Keratinocyte (primary cell): ENCODE data around the gene BRPF1. TPM values are rescaled to one million over a fixed set of nuclear protein-coding genes. Genes with fewer than 3 reads are reported as not detected.

Source experiments
- DNase-seq: peaks from one replicate; pipeline ENCODE4 v3.0.0-alpha.2; 2011; ENCODE audit warnings: low read depth, missing footprints, low spot score
- FAIRE-seq: peaks from 2 replicates; lab custom pipeline; 2011; peaks lifted over from hg19 to GRCh38; lab: Jason Lieb, UNC
- H2AFZ ChIP-seq: 2 replicates; pipeline ENCODE4 v1.6.0; 2012; ENCODE audit warnings: low read length, control low read depth, inconsistent platforms; ENCODE audit not compliant: control insufficient read depth
- H3K27ac ChIP-seq: 2 replicates; pipeline ENCODE4 v1.5.1; 2011; ENCODE audit warnings: low read length; ENCODE audit not compliant: control insufficient read depth, insufficient read depth
- H3K27me3 ChIP-seq: 3 replicates; pipeline ENCODE4 v1.6.0; 2011; ENCODE audit warnings: low read length; ENCODE audit not compliant: control insufficient read depth, insufficient read depth; ENCODE audit errors: extremely low read depth
- H3K36me3 ChIP-seq, 2 experiments: 2 replicates in 1 of 2; 3 replicates in 1 of 2; pipeline ENCODE4 v1.5.1; 2011; ENCODE audit warnings: low read length in 2 of 2, mild to moderate bottlenecking in 1 of 2; ENCODE audit not compliant: control insufficient read depth in 2 of 2, insufficient read depth in 2 of 2; ENCODE audit errors: extremely low read depth in 1 of 2
- H3K4me1 ChIP-seq: 3 replicates; pipeline ENCODE4 v1.5.1; 2011; ENCODE audit warnings: low read length; ENCODE audit not compliant: control insufficient read depth, insufficient read depth; ENCODE audit errors: extremely low read depth
- H3K4me2 ChIP-seq: 3 replicates; pipeline ENCODE4 v1.6.0; 2011; ENCODE audit warnings: low read depth, low read length; ENCODE audit not compliant: control insufficient read depth, insufficient read depth; ENCODE audit errors: extremely low read depth
- H3K4me3 ChIP-seq, 3 experiments: fragments of 200-600 bp in 1 of 3; sonication (generic) in 1 of 3; 2 replicates in 2 of 3; 3 replicates in 1 of 3; pipeline ENCODE4 v1.5.1; 2011 to 2016; ENCODE audit warnings: low read length in 3 of 3, mild to moderate bottlenecking in 3 of 3, control low read depth in 2 of 3, inconsistent platforms in 1 of 3, low read depth in 1 of 3, mixed read lengths in 1 of 3, mixed run types in 1 of 3, moderate library complexity in 1 of 3; ENCODE audit not compliant: control insufficient read depth in 2 of 3, insufficient read depth in 2 of 3; ENCODE audit errors: extremely low read depth in 1 of 3
- H3K79me2 ChIP-seq: 2 replicates; pipeline ENCODE4 v1.6.0; 2012; ENCODE audit warnings: low read length; ENCODE audit not compliant: control insufficient read depth, insufficient read depth
- H3K9ac ChIP-seq: 3 replicates; pipeline ENCODE4 v1.6.0; 2011; ENCODE audit warnings: low read length; ENCODE audit not compliant: control insufficient read depth, insufficient read depth; ENCODE audit errors: extremely low read depth
- H3K9me1 ChIP-seq: 3 replicates; pipeline ENCODE4 v1.6.0; 2011; ENCODE audit warnings: low read length; ENCODE audit not compliant: control insufficient read depth, insufficient read depth; ENCODE audit errors: extremely low read depth
- H3K9me3 ChIP-seq: 2 replicates; pipeline ENCODE4 v1.5.1; 2012; ENCODE audit warnings: low read depth, low read length; ENCODE audit not compliant: control insufficient read depth
- H4K20me1 ChIP-seq: 3 replicates; pipeline ENCODE4 v1.6.0; 2011; ENCODE audit warnings: low read length; ENCODE audit not compliant: control insufficient read depth, insufficient read depth; ENCODE audit errors: extremely low read depth
- EZH2 ChIP-seq: IDR thresholded peaks from one replicate; pipeline ENCODE4 v1.6.1; 2012; ENCODE audit warnings: inconsistent platforms, mild to moderate bottlenecking, low read length, moderate library complexity
- dilution Hi-C: fragments of 300-500 bp; cut with MboI; formaldehyde crosslinking; loops from one replicate; pipeline ENCODE4 v1.7.0; 2020; ENCODE audit warnings: low sequenced_read_pairs; ENCODE audit not compliant: extremely low pct_ligation_motif_present
- polyA minus RNA-seq, 3 experiments: library from RNA; depleted of rRNA, polyadenylated mRNA; stranded (reverse); fragments of >200 nt; gene quantifications; 1 replicate in 1 of 3; 2 replicates in 1 of 3; 3 replicates in 1 of 3; pipeline ENCODE4 v1.2.3, GENCODE V29; 2011
- polyA plus RNA-seq, 5 experiments: library from polyadenylated mRNA; depleted of rRNA in 3 of 5; stranded (reverse) in 3 of 5; stranded (forward) in 1 of 5; unstranded in 1 of 5; fragments of >200 nt; gene quantifications; 1 replicate in 1 of 5; 2 replicates in 3 of 5; 3 replicates in 1 of 5; pipeline versions ENCODE4 v1.2.1 to v1.2.3, GENCODE V29; 2011 to 2012; ENCODE audit warnings: missing spikeins in 2 of 5, low read depth in 1 of 5, low replicate concordance in 1 of 5
- TF ChIP-seq, protein P1 (sequence below), 3 experiments: IDR thresholded peaks in 1 of 3; conservative IDR thresholded peaks in 1 of 3; optimal IDR thresholded peaks in 1 of 3; 2 replicates in 2 of 3; 3 replicates in 1 of 3; pipeline versions ENCODE3 to v1.5.1; 2011; ENCODE audit warnings: low read length in 3 of 3, mild to moderate bottlenecking in 3 of 3, moderate library complexity in 2 of 3, control low read depth in 1 of 3, inconsistent platforms in 1 of 3; ENCODE audit not compliant: insufficient read depth in 2 of 3; ENCODE audit errors: extremely low read depth in 1 of 3

The BRPF1 gene, protein sequence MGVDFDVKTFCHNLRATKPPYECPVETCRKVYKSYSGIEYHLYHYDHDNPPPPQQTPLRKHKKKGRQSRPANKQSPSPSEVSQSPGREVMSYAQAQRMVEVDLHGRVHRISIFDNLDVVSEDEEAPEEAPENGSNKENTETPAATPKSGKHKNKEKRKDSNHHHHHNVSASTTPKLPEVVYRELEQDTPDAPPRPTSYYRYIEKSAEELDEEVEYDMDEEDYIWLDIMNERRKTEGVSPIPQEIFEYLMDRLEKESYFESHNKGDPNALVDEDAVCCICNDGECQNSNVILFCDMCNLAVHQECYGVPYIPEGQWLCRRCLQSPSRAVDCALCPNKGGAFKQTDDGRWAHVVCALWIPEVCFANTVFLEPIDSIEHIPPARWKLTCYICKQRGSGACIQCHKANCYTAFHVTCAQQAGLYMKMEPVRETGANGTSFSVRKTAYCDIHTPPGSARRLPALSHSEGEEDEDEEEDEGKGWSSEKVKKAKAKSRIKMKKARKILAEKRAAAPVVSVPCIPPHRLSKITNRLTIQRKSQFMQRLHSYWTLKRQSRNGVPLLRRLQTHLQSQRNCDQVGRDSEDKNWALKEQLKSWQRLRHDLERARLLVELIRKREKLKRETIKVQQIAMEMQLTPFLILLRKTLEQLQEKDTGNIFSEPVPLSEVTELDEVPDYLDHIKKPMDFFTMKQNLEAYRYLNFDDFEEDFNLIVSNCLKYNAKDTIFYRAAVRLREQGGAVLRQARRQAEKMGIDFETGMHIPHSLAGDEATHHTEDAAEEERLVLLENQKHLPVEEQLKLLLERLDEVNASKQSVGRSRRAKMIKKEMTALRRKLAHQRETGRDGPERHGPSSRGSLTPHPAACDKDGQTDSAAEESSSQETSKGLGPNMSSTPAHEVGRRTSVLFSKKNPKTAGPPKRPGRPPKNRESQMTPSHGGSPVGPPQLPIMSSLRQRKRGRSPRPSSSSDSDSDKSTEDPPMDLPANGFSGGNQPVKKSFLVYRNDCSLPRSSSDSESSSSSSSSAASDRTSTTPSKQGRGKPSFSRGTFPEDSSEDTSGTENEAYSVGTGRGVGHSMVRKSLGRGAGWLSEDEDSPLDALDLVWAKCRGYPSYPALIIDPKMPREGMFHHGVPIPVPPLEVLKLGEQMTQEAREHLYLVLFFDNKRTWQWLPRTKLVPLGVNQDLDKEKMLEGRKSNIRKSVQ (N-terminal part only)
- polyA plus RNA-seq (7.9 to 9.4 TPM (median 8.0 TPM) in 3 replicates), polyA minus RNA-seq (8.9 to 22.7 TPM (median 11.3 TPM) in 3 replicates)
- polyA plus RNA-seq (2011; ENCODE audit: low read depth) = 5.5 TPM
- 4.2 and 7.7 TPM in 2 replicates for polyA plus RNA-seq (2011; cell fraction: cytosol; rRNA removed)
- 17.4 and 18.5 TPM in 2 replicates for polyA plus RNA-seq (2011; cell fraction: nucleus; rRNA removed)
- 7.4 and 10.5 TPM in 2 replicates for polyA plus RNA-seq (2012; ENCODE audit: low replicate concordance)
- polyA minus RNA-seq (2011; cell fraction: cytosol; rRNA and poly(A)+ RNA removed) = 10.2 TPM
- polyA minus RNA-seq (2011; cell fraction: nucleus; rRNA and poly(A)+ RNA removed) = 12.1 and 14.5 TPM in 2 replicates

DNA sequence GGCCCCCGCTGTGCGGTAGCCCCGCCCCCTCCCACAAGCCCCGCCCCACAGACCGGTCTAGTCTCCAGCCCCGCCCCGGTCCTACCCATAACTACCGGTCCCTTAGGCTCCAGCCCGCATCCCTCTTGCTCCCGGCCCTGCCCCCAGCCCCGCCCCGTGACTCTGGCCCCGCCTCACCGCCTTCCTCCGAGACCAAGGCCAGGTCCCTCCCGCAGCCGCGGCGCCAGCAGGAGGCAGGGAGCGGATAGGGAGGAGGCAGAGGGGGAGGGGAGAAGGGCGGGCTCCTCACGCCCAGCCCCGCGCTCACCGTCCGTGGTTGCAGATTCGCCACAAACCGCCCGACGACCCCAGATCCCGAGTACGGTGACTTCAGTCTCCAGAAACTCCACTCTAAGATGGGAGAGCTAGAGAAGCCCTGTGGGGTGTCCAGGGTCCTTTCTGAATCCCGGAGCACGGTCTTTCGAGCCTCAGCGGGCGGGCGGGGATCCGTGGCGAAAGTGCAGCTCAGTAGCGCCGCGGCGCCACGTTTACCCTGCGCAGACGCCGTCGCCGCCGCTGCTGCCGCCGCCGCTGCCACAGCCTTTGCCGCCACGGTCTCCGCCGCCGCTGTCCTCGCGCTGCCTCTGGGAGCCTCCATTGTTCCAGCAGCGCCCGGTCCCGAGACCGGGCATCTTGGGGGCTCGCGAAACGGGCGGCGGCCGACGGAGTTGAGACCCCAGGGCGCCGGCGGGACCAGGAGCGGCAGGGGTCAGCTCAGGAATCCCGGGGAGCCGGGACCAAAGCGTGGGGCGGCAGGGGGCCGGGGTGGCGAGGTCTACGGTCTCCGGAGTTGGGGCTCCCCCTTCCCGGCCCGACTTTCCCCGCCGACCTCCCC is at the start of gene BRPF1:
Gene BRPF1 (plus strand): TSS at position 530 of the 874 bp plus-strand sequence. CDS start 2,406 bp downstream, outside the sequence.
- Histone ChIP-seq H3K27ac (peak within 1 kb of the TSS; percentile 97), H3K9me1 (no peaks in the 10 kb centered on the region), H3K27me3 (no peaks in the 10 kb centered on the region), H3K9ac (peak within 1 kb of the TSS; percentile 98), H3K4me2 (peak within 1 kb of the TSS; percentile 100), H3K79me2 (peaks cover 36% of the 10 kb centered on the region), H4K20me1 (peaks cover 6% of the 10 kb centered on the region), H3K9me3 (no peaks in the 10 kb centered on the region), H3K4me1 (peaks cover 15% of the 10 kb centered on the region), H3K4me3 (peak within 1 kb of the TSS; percentile 73 to 95 (median 82)), H3K36me3 (peaks cover 11% of the 10 kb centered on the region in 2 experiments), H2AFZ (peak within 1 kb of the TSS; percentile 96)
- no peak for FAIRE-seq
- TF ChIP-seq, protein P1, sequence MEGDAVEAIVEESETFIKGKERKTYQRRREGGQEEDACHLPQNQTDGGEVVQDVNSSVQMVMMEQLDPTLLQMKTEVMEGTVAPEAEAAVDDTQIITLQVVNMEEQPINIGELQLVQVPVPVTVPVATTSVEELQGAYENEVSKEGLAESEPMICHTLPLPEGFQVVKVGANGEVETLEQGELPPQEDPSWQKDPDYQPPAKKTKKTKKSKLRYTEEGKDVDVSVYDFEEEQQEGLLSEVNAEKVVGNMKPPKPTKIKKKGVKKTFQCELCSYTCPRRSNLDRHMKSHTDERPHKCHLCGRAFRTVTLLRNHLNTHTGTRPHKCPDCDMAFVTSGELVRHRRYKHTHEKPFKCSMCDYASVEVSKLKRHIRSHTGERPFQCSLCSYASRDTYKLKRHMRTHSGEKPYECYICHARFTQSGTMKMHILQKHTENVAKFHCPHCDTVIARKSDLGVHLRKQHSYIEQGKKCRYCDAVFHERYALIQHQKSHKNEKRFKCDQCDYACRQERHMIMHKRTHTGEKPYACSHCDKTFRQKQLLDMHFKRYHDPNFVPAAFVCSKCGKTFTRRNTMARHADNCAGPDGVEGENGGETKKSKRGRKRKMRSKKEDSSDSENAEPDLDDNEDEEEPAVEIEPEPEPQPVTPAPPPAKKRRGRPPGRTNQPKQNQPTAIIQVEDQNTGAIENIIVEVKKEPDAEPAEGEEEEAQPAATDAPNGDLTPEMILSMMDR (optimal IDR thresholded peaks at IDR 0.05 in 1 of 3, IDR thresholded peaks at IDR 0.05 in 1 of 3, conservative IDR thresholded peaks at IDR 0.05 in 1 of 3; ENCODE audit: extremely low read depth in 1 of 3, insufficient read depth in 2 of 3, low read length in 3 of 3) = peak in 1 of 3 experiments; percentile 14
- no peak for TF ChIP-seq EZH2
- DNase-seq = peak; percentile 87
- dilution Hi-C loops = no loop called here
